GM19455 (cell line): ENCODE data around the gene ENTPD8.

Experiments used
- ATAC-seq: cut with Tn5 transposase; IDR thresholded peaks from one replicate; pipeline ENCODE4 v1.9.1; 2021; ENCODE audit not compliant: unreplicated experiment

ENTPD8 gene

GRCh38 chr9:137441289-137441934 lies at the start of gene ENTPD8:
TSS of gene ENTPD8 (minus strand) at chr9:137441357. CDS start at chr9:137438285, 3,072 bp downstream.
- ATAC-seq = no peak

DNA sequence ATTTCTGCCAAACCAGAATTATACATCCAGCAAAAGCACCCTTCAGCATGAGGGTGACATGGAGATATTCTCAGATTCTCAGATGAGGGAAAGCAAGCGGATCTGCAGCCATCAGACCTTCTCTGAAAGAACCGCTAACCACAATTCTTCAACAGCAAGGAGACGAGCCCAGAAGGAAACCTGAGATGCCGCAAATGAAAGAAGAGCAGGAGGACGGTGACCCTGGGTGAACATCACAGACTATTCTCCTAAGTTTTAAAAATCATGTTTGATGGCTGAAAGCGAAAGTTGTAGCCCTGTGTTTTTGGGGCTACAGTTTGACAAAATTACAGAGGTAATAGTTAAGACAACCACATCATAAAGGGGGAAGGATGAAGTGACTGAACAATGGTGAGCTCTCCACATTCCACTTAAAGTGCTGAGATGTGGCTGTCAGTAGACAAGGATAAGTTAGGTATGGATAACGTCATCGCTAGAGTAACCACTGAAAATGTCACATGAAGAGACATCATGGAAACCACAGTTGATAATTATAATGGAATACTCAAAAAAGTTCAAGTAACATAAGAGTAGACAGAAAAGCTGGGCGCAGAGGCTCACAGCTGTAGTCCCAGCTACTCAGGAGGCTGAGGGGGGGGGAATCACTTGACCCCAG lies 49.5 kb upstream of the ENTPD8 start:
- ATAC-seq = no peak

DNA sequence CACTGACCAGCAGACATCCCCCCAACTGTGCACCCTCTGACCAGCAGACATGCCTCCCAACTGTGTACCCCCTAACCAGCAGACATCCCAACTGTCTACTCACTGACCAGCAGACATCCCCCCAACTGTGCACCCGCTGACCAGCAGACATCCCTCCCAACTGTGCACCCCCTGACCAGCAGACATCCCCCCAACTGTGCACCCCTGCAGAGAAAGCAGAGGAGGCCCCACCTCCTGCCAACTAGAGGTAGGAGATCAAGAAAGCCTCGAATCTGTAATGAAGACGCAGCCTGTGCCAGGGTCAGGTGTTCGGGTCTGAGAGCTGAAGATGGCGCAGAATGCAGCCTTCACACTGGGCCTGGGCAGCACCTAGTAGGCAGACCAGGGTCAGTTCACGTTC lies 47.7 kb upstream of the ENTPD8 start:
- no peak for ATAC-seq

GRCh38 chr9:137488327-137488653 lies 47.1 kb upstream of the ENTPD8 start:
- no peak for ATAC-seq

- ATAC-seq = no peak
Measured at GRCh38 chr9:137487454-137488326, 46.5 kb upstream of the ENTPD8 start.

DNA sequence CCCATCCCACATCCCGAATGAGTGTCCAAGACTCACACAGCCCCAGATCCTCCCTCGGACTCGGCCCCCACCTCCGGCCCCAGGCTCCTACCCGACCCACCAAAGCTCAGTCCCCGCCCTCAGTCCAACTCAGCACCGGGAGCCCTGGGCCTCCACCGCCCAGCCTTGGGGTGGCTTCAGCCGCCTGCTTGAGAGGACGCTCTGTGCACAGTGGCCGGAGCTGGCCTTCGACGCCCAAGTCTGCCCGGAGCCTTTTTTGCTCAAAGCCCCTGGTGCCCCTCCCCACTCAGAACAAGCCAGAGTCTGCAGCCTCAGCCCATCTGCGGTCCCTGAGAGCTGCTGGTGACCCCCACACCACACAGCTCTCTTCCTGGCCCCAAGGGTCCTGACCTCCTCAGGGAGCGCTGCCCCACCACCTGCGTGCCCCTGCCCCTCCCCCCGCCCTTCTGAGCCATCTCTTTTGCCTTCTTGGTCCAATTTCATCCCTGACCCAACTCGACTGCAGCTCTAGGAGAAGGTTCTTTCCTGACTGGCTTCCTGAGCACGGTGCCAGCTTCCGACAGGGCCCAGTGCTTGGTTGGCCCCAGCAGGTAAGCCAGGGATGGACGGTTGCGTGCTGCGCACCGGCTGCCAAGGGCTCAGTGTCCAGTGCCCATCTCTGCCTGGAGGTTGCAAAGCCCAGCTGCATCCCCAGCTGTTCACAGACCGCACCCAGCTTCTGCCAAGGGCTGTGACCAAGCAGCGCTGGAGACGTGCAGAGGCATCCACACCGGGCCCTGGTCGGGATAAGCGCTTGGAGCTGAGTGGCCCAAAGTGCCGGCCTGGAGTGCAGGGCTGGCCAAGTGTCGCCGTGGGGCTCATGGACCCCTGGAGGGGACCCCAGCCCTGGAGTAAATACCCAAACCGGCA lies 45.6 kb upstream of the ENTPD8 start:
- no peak for ATAC-seq

DNA sequence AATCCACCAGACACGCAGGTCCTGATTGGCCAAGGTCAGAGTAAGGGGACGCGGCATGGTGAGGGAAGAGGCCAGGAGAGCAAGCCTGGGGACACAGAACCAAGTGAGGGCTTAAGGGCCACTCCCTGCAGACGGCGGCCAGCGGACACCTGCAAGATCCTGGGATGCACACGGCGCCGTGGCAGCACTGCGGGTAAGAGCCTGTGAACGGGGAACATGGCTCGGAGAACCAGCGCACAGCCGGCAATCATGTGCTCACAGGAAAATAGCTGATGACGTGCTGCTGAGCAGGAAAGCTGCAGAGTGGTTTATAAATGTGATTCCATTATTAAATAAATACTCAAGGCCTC lies 45.0 kb upstream of the ENTPD8 start:
- no peak for ATAC-seq

GRCh38 chr9:137485343-137486140 lies 44.4 kb upstream of the ENTPD8 start:
- no peak for ATAC-seq

- no peak for ATAC-seq
Measured at GRCh38 chr9:137484551-137485315, 43.6 kb upstream of the ENTPD8 start.

GRCh38 chr9:137482094-137482781 lies 41.1 kb upstream of the ENTPD8 start:
- ATAC-seq = no peak

DNA sequence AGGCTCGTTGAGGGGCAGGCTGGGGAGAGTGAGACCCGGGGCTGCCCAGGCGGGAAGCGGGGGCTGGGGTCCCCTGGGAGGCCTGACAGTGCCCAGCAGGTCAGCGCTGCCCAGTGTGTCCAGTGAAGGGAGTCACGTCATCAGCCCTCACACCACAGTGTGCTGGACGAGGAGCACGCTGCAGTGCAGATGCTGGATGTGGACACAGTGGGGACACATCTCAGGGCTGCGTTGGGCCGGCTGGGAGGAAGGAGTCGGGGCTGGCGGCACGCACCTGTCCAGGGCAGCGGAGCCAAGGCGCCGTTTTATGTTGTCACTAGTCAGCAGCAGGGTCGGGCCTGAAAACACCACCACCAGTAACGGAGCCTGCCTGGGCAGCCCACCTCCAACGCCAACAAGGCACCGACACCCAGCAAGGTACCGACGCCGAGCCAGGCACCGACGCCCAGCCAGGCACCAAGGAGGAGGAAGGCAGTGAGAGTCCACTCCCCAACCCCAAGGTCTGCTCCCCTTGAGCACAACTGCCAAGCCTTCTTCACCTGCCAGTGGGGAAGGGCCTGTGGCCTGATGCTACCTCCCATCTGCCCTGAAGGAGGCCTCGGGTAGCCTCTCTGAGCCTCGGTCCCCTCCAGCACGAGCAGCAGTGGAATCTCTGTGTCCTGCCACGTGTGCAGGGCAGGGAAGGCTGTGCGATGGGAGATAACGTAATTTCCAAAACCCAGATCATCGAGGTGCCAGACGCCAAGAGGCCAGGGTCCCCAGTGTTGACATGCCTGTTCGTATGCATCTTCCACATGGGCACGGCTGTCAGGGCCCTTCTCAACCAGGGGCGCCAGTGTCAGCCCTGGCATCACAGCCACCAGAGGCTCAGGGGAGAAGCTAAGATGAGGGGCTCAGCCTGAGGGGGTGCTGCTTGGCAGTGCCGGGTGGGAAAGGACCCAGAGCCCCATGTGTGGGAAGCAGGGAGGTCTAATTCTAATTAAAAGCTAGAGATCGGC lies 39.8 kb upstream of the ENTPD8 start:
- no peak for ATAC-seq

GRCh38 chr9:137479892-137480685 lies 38.9 kb upstream of the ENTPD8 start:
- ATAC-seq = no peak

GRCh38 chr9:137478962-137479861 lies 38.1 kb upstream of the ENTPD8 start:
- no peak for ATAC-seq

- ATAC-seq = no peak
Measured at GRCh38 chr9:137478613-137478961, 37.4 kb upstream of the ENTPD8 start.

DNA sequence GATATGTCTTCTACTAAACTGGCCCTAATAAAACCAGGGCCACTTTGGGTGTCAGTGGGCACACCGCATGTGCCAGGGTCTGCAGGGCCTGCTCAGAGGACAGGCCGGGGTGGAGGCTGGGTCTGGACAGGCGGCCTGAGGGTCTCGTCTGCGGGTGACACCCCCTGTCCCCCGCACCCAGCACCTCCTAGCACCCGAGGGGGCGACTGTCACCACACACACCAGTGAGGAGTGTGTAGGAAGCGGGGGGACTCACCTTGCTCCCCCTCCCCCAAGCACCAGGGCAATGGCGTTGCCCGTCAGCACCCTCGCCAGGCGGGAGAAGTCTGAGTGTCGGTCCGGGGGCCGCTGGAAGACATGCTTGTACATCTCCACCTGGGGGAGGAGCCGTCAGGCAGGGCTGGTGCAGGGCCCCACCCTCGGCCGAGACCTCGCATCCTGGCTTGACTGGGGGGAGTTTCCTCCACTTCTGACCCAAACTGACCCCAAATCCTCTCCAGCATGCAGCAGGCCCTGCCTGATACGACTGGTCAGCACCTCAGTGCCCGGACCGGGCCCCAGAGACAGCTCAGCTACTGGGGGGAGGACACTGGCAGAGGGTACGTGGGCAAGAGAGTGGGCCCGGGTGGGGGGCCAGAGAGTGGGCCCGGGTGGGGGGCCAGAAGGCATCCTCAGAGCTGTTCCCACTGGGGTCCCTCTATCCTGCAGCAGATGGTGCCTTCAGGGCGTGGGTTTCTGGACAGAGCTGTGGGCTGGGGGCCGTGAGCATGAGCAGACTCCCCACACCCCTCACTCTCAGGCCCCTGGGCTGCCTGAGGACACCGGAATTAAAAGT lies 36.8 kb upstream of the ENTPD8 start:
- no peak for ATAC-seq
